DMS79 (cell line): ENCODE measurements around the gene SLC25A17.
"Not testable (repeated sequence)": the region's sequence is repeated elsewhere in the genome, so short reads cannot be mapped to it uniquely, and the experiment has no call there.

Experiments
- DNase-seq: peaks from one replicate; lab custom pipeline; 2025; lab: John Stamatoyannopoulos, UW

Gene SLC25A17

DNA sequence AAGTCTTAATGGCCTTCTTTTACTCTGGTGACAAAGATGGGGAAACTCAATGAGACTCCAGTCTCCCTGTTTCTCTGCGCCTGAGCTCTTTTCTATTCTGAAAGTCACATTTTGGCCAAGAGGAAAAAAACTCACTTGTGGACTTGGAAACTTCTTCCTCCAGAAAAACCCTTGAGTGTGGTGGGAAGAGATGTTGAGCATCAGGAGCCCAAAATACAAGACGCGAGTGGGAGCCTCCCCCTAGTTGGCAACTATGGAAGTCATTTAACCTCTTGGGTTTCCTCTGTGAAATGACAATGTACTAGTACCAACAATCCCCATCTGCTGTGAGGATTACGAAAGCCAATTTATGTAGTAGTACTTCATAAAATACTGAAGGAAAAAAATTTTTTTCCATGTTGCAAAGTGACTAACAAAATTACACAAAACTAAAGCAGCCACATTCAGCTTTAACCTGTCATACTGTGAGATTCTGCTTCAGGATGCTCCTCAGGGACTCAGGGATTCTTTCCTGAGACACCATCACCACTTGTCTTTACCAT lies 524 bp upstream of the SLC25A17 start:
- DNase-seq, result no peak

DNA sequence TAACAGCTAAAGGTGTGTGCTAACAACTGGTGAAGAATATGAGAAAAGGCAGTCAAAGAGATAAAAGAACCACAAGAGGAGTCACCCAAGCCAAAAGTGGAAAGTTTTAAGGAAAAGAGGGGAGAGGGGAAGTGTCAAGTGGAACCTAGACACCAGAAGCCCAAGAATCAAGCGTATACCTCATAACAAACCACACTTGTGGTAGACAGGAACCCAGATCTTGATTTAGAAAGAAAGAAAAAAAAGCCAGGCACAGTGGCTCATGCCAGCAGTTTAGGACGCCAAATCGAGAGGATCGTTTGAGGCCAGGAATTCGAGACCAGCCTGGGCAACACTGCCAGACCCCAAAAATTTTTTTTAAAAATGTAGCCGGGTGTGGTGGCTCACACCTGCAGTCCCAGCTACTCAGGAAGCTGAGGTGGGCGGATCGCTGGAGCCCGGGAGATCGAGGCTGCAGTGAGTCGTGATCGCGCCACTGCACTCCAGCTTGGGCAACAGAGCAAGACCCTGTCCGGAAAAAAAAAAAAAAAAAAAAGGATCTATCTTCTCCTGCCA lies 877 bp downstream of the SLC25A17 start:
- DNase-seq, result no peak

DNA sequence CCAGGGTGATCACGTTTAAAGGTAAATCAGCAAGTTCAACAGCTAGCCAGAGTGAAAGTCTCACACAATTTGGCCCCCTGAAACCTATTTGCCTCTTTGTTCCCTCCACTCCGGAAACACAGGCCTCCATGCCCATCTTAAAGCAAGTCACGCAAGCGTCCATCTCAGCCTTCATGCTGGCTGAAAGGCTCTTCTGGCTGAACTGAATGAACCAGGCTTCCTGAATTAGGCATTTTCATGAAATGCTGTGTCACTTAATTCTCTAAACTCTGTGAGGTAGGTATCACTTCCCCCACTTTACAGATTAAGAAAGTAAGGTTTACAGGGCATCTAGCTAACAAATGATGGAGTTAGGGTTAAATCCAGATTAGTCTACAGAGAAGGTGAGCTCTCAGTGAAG lies 1.4 kb downstream of the SLC25A17 start:
- DNase-seq, result no peak

DNA sequence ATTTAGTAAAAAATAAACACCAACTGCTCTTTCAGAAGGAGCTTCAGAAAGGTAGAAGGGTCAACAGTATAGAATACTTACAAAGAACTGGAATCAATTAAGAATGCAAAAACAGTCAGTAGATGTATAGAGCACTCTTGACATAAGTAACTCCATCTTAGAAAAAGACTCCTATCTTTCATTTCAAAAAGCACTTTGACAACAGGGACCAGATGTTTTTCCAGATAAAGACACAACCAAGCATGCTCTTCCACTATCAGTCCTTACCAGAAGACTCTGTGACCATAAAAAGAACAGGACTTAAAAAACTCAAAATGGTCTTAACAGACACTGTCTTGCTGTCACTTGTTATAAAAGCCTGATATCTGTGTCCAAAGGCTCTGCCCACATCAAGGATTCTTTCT lies 5.2 kb downstream of the SLC25A17 start:
- DNase-seq, result no peak

DNA sequence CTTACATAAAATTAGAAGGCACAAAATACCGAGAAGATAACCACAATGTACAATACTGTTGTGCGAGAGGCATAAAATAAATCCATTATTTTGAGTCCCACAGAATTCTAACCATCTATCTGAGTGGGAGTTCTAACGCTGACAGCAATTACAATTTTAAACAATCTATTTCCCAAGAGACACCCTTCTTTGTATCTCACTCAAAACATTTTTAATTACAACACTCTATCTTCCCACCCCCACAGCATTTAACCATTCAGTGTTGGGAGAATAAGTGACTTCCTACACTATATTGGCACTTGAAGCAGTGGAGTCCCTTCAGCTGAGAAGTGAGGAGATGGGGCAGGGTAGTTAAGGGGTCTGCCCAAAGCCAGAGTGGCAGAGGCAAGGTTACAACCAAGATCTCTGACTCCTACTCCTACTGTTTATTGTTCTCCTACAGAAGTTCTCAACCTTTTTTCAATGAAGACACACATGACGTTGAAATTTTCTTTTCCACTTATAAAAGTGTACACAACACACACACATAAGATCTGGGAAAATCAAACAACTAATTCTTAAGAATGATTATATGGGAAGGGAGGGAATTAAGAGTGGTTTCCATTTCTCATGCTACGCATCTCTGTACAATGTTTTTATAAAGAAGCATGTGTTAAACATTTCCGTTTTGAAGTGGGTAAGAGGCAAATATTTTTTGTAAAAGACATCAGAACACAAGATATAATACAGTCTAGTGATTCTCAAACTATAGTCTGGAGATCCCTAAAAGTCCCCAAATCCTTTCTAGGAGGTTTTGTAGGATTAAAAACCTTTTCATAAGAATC lies 10.9 kb downstream of the SLC25A17 start:
- no peak for DNase-seq

DNA sequence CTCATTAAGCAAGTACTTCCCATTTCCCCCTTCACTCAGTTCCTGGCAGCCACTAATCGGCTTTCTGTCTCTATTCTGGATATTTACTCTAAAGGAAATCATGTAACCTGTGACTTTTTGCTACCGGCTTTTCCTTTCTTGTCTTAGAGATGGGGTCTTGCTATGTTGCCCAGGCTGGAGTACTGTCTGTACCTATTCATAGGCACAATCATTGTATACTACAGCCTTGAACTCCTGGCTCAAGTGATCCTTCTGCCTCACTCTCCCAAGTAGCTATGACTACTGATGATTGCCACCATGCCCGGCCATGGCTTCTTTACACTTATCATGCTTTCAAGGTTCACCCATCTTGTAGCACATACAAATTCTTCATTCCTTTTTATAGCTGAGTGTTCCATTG lies 12.4 kb downstream of the SLC25A17 start:
- no peak for DNase-seq

DNA sequence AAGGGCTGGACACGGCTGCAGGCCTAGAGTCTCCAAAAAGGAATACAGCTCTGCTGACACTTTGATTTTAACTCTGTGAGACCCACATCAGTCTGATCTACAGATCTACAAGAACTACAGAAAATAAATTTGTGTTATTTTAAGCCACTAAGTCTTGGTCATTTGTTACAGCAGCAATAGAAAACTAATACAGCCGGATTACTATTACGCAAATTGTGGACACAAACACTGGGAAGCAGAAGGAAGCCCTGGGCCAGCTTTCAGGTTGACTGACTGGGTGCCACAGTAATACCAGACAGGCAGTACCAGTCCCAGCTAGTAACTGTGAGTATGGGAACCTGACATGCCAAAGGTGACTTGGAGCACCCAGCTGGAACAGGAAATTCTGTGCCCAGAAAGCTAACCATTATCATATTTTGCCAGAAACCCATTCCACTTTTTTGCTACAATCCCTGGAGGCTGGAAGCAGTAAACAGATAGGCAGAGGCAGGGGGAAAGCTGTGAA lies 13.4 kb downstream of the SLC25A17 start:
- no peak for DNase-seq

DNA sequence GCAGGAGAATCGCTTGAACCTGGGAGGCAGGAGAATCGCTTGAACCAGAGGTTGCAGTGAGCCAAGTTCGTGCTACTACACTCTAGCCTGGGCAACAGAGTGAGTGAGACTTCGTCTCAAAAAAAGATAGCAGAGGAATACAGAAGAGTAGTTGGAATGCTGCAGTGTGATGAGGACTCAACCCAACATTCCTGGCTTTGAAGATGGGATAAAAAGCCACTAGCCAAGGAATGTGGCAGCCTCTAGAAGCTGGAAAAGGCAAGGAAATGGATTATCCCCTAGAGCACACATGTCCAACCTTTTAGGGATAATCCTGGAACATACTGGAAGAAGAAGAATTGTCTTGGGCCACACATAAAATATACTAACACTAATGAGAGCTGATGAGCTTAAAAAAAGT lies 13.9 kb downstream of the SLC25A17 start:
- no peak for DNase-seq

DNA sequence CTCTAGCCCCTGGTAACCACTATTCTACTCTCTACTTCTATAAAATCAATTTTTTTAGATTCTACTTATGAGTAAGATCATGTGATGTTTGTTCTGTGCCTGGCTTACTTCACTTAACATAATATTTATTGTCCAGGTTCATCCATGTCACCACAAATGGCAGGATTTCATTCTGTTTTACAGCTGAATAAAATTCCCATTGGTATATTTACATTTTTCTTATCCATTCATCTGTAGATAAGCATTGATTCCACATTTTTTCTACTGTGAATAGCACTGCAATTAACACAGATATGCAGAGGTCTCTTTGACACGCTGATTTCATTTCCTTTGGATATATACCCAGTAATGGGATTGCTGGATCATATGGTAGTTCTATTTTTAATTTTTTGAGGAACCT lies 15.8 kb downstream of the SLC25A17 start:
- no peak for DNase-seq

DNA sequence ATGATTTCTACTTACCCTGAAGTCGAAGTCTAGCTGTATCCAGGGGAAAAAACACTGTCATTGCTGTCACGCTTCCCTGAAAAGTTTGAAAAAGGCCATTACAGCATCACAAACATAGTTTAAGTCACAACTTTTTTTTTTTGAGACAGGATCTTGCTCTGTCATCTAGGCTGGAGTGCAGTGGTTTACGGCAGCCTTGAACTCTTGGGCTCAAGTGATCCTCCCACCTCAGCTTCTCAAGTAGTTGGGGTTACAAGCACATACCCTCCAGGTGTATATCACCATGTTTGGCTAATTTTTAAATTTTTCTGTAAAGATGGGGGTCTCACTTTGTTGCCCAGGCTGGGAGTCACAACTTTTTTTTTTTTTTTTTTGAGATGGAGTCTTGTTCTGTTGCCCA lies 20.1 kb downstream of the SLC25A17 start:
- no peak for DNase-seq

DNA sequence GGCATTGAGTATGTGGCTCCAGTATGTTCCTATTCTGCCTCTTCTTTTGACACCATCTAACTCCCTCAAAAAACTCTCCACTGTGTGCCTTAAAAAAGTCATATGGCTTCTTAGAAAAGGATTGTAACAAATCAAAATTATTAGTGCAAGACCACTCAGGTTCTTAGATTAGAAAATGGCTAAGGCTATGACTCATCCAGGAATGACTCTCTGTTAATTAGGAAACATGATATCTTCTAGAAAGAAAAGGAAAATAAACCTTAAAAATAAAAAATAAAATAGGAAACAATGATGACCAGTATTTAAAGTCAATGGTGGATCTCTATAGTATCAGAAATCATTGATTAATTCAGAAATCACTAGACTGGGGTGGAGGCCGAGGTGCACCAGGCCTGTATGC lies 21.7 kb downstream of the SLC25A17 start:
- no peak for DNase-seq

DNA sequence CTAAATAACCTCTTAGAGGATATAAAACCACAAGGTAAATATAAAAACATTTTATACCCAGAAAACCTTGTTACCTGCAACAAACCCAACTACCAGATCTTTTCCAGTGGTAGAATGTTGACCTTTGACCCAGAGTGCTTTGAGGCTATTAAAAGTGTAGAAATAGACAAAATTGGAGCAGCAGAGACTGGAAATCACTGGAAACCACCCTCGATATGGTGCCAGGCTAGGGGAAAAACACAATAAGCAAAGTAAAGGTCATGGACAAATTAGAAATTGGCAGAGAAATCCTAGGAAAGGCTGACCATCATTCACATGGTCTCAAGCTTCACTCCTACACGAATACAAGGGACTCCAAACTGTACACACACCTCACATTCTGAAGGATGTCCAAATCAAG lies 26.7 kb downstream of the SLC25A17 start:
- no peak for DNase-seq

DNA sequence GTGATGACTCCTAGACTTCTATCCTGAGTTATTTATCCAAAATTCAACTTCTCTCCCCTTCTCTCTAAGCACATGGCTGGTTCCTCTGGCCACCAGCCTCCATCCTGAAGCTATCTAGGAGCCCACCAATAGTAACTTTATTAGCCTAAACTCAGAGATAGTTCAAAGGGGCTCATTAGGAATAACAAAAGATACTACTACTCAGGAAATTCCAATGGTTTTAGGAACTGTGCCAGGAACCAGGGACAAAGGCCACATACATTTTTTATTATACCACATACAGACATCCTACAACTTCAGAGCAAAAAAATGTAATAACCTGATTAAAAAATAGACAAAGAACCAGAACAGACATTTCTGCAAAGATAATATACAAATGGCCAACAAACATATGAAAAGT lies 27.9 kb downstream of the SLC25A17 start:
- DNase-seq, result no peak

DNA sequence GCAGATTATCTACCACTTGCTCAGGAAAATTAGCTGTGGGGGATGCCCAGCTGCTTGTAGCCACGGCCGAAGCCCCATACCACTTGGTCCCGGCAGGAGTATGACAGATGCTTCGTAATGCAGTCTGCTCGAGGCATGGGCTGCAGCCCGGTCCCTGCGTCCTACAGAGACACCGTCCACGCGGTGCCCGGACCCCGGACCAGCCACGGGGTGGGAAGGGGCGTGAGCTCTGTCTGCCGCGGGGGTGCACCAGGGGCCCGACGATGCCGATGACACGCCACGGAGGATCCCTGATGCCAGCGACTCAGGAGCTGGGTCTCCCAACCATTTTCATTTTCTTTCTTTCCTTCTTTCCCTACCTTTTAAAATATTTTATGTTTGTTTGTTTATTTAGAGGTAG lies 30.0 kb downstream of the SLC25A17 start:
- DNase-seq, result no peak

DNA sequence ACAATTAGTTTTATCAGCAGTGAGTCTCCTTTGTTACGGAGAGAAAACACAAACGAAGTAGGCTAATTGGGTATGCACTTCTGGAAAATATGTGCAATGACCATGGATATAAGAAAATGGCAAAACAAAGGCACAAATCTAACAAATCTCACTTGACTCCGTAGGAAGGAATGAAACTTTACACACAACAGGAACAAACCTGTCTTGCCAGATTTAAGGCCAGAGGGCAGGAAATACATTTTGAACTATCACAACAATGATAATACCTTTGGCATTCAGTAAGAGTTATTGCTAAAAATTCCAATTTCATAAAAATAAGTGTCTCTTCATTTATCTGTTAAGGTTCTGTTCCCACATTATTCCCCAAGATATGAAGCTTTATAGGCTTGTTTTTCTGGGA lies 36.6 kb downstream of the SLC25A17 start:
- no peak for DNase-seq

DNA sequence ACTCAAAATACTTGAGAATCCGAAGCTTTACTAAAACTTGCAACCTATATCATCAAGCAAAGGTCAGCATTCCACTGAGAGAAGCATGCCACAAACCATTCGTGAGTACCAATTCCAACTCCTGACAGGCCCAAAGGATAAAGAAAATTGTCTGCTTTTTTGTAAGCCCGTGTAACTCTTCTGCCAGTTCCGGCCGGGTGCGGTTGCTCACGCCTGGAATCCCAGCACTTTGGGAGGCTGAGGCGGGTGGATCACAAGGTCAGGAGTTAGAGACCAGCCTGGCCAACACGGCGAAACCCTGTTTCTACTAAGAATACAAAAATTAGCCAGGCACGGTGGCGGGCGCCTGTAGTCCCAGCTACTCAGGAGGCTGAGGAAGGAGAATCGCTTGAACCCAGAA lies 37.4 kb downstream of the SLC25A17 start:
- not testable (repeated sequence) for DNase-seq

DNA sequence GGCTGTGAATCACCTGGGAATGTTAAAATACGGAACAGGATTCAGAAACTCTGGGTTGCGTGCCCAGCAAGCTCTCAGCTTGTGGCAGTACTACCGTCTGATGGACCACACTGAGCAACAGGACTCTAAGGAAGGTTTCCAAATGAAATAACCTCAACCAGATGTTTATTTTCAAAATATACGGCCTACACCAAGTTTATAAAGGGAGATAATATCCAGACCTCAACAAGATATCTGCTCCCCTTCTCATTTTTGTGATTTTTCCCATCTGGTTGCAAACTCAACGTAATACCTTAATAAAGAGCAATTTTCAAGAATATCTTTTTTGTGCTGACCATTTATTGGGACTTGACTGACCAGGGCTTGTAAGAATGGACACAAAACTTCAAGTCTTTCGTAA lies 49.4 kb downstream of the SLC25A17 start:
- no peak for DNase-seq

DNA sequence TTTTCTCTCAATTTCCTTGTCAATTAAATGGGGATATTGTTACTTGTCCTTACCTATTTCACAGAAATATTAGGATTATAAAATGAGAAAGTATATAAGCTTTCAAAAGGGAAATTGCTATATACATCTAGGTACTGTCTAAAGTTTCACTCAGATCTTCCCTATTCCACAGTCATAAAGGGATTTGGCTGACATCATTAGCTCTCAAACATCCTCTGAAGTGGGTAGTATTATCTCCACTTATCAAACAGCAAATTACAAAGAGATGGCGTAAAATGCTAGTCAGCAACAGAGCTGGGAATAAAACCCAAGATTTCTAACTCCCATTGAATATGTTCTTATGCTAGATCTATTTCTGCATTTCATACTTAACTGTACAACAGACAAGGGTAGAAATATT lies 50.9 kb downstream of the SLC25A17 start:
- no peak for DNase-seq

DNA sequence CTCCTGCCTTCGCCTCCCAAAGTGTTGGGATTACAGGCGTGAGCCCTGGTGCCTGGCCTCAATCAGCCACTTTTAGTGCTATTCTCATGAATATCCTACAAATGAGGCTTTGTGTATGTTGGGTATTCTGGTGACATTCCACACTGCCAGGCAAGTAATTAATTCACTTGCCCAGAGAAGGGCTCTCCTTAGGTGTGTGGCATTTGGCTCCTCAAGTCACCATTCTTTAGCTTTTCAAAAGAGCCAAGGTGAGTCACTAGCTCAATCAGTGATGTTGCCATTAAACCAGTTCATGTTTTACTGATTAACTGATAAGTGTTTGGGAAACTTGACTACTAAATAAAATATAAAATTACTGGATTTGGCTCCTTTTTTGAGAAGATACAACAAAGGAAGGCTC lies 52.2 kb downstream of the SLC25A17 start:
- DNase-seq, result no peak

DNA sequence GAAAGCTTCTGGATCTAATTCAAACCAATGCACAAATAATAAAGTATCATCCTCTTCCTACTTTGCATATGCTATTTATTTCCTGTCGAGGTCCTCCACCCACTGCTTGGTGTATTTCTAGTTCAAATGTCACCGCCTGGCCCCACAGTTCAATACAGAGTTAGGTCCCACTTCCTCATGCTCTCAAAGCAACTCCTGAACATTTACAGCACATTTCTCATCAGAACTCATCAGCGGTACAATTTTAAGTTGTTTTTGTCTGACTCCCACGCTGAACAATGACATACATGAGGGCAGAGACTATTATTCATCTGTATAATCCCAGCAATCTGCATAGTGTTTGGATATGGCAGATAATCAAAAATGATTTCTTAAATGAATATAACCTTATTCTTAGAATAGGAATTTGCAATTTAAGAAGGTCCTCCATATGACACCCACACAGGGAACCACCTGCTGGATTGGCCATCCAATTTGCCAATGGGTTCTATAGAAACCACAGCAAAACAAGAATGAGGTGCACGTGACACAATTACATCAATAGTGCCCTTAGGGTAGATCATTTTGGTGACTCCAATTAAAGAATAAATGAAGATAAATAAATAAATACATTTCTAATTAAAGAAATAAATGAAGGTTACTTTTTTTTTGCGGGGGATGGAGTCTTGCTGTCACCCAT lies 54.2 kb downstream of the SLC25A17 start:
- no peak for DNase-seq

DNA sequence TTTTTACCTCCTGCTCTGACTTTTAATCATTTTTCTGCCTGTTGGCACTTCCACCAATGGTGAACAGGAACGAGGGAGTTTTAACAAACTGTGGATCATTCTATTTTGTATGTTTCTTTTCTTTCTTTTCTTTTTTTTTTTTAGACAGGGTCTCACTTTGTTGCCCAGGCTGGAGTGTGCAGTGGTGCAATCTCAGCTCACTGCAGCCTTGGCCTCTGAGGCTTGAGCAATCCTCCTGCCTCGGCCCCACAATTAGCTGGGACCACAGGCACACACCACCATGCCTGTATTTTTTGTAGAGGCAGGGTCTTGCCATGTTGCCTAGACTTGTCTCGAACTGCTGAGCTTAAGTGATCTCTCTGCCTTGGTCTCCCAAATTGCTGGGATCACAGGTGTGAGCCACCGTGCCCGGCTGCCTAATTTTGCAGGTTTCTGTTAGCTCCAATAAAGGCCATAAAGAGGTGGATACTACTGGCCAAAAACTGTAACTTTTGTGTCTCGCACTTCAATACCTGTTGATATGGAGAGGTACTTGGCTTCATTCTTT lies 59.8 kb downstream of the SLC25A17 start:
- DNase-seq, result no peak

DNA sequence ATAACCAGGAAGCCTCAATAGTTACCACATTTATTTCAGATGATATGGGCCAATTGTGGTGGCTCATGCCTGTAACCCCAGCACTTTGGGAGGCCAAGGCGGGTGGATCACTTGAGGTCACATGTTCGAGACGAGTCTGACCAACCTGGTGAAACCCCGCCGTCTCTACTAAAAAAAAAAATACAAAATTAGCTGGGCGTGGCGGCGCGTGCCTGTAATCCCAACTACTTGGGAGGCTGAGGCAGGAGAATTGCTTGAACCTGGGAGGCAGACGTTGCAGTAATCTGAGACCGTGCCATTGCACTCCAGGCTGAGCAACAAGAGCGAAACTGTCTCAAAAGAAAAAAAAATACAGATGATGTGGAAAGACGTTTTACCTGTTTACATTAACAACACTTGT lies 60.3 kb downstream of the SLC25A17 start:
- DNase-seq, result not testable (repeated sequence)

DNA sequence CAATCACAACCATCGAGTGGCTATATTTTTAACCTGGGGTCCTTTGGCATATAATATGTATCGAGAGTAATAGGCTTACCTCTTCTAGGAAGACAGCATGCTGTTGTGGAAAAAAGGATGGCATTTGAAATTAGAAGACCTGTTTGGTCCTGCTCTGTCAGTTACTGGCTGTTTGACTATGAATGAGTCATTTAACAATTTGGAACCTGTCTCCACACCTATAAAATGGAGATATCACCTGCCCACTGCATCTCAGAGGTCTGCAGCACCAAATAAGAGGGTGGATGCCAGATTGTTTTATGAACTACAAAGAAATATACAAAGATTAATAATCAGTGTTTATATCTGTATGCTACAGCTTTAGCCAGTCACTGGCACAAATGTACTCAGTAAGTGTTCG lies 60.8 kb downstream of the SLC25A17 start:
- DNase-seq, result no peak
